HepG2 (cell line): ENCODE data around the gene CDK5RAP2. TPM values are rescaled to one million over a fixed set of nuclear protein-coding genes. Genes with fewer than 3 reads are reported as not detected.

Source experiments
- HNRNPH1 ChIP-seq: fragments of 200-400 bp; formaldehyde crosslinking; optimal IDR thresholded peaks from 2 replicates; pipeline ENCODE3; 2017; ENCODE audit warnings: mild to moderate bottlenecking, low read depth, low read length
- NR1H2 ChIP-seq: sonication (generic); formaldehyde crosslinking; IDR thresholded peaks from 2 replicates; pipeline ENCODE4 v1.8.1; 2022; ENCODE audit warnings: low read depth, missing genetic modification reagents, borderline replicate concordance
- PITX1 ChIP-seq: sonication (generic); formaldehyde crosslinking; IDR thresholded peaks from 2 replicates; pipeline ENCODE4 v1.5.1; 2020; ENCODE audit warnings: mild to moderate bottlenecking, missing genetic modification reagents
- RFXAP ChIP-seq: sonication (generic); formaldehyde crosslinking; IDR thresholded peaks from 2 replicates; pipeline ENCODE4 v1.4.0; 2020; ENCODE audit warnings: missing genetic modification reagents, borderline replicate concordance
- RXRB ChIP-seq: IDR thresholded peaks from 2 replicates; pipeline ENCODE4 v1.6.1; 2016; ENCODE audit warnings: borderline replicate concordance, missing genetic modification reagents, missing compliant biosample characterization
- SKI ChIP-seq: fragments of 450-650 bp; IDR thresholded peaks from one replicate; pipeline ENCODE4 v1.6.1; 2018; ENCODE audit warnings: mild to moderate bottlenecking; ENCODE audit not compliant: partially characterized antibody
- TBX2 ChIP-seq: sonication (generic); formaldehyde crosslinking; IDR thresholded peaks from 2 replicates; pipeline ENCODE4 v1.5.0; 2020; ENCODE audit warnings: missing genetic modification reagents, mild to moderate bottlenecking, borderline replicate concordance
- TEAD2 ChIP-seq: sonication (generic); formaldehyde crosslinking; IDR thresholded peaks from 2 replicates; pipeline ENCODE4 v1.9.0; 2021; ENCODE audit warnings: missing genetic modification reagents
- polyA plus RNA-seq, 8 experiments: library from polyadenylated mRNA; depleted of rRNA in 3 of 8; stranded (reverse) in 7 of 8; unstranded in 1 of 8; fragments of >200 nt; fragmentation: Illumina TruSeq in 4 of 8; extraction: Trizol in 4 of 8; gene quantifications; 2 replicates each; pipeline versions ENCODE4 v1.2.1 to v1.2.3, GENCODE V29; 2011 to 2016; ENCODE audit warnings: low read depth in 4 of 8, missing spikeins in 1 of 8, mixed read lengths in 1 of 8; ENCODE audit not compliant: insufficient read depth in 1 of 8
- total RNA-seq, 5 experiments: library from RNA; depleted of rRNA; stranded (reverse); fragments of >200 nt; fragmentation: Illumina TruSeq; extraction: Trizol; gene quantifications; 2 replicates each; pipeline ENCODE4 v1.2.3, GENCODE V29; 2016; ENCODE audit warnings: low read depth in 1 of 5
- TF ChIP-seq, protein P1 (sequence below): sonication (generic); formaldehyde crosslinking; IDR thresholded peaks from 2 replicates; pipeline ENCODE4 v1.4.0; 2020; ENCODE audit warnings: mild to moderate bottlenecking, missing genetic modification reagents
- TF ChIP-seq, protein P2 (sequence below): IDR thresholded peaks from 2 replicates; pipeline ENCODE4 v1.6.1; 2016; ENCODE audit warnings: low read depth, missing genetic modification reagents, missing compliant biosample characterization
- TF ChIP-seq, protein P3 (sequence below): sonication (generic); formaldehyde crosslinking; IDR thresholded peaks from 2 replicates; pipeline ENCODE4 v1.4.0; 2020; ENCODE audit warnings: missing genetic modification reagents
- TF ChIP-seq, protein P4 (sequence below): sonication (generic); formaldehyde crosslinking; IDR thresholded peaks from 2 replicates; pipeline ENCODE4 v1.4.0; 2020; ENCODE audit warnings: missing genetic modification reagents
- TF ChIP-seq, protein P5 (sequence below): sonication (generic); formaldehyde crosslinking; IDR thresholded peaks from 2 replicates; pipeline ENCODE4 v1.4.0; 2020; ENCODE audit warnings: missing genetic modification reagents

CDK5RAP2 gene
- total and polyA plus RNA-seq, 2 of the 13 experiments (the other 11 are each of a cell fraction or from before 2014, with no cell fraction given): 31.8 to 42.2 TPM

DNA sequence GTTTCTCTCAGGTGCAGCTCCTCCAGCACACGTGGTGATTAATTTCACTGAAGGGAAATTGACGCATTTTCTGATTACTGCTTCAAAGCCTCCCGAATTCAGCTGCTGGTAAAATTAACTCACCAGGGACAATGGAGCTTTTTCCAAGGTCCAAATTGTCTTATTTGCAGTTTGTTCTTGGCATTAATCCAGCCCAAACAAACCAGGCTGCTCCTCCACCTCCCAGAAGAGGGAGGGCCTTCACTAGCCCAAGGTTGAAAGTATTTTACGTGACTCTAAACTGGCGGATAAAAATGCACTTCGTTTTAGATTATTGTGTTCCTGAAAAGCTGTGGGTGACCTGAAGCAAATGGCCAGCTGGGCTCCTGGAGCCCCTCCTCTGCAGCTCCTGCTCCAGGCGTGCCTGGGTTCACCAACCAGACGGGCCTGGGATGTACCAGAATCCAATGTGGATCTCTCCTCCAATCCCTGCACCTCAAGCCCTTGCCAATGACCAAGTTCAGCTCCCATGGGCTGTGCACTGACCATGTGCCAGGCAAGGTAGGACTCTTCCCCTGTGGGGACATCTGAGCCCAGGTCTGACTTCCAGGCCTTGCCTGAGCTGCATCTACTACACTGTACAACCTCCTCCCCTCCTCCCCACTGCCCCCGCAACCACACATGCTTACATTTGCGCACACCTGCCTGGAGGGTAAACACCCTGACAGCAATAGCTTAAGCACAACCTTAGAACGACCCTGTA, 193.4 kb downstream of the CDK5RAP2 start (continued):
- TF ChIP-seq, protein P1, sequence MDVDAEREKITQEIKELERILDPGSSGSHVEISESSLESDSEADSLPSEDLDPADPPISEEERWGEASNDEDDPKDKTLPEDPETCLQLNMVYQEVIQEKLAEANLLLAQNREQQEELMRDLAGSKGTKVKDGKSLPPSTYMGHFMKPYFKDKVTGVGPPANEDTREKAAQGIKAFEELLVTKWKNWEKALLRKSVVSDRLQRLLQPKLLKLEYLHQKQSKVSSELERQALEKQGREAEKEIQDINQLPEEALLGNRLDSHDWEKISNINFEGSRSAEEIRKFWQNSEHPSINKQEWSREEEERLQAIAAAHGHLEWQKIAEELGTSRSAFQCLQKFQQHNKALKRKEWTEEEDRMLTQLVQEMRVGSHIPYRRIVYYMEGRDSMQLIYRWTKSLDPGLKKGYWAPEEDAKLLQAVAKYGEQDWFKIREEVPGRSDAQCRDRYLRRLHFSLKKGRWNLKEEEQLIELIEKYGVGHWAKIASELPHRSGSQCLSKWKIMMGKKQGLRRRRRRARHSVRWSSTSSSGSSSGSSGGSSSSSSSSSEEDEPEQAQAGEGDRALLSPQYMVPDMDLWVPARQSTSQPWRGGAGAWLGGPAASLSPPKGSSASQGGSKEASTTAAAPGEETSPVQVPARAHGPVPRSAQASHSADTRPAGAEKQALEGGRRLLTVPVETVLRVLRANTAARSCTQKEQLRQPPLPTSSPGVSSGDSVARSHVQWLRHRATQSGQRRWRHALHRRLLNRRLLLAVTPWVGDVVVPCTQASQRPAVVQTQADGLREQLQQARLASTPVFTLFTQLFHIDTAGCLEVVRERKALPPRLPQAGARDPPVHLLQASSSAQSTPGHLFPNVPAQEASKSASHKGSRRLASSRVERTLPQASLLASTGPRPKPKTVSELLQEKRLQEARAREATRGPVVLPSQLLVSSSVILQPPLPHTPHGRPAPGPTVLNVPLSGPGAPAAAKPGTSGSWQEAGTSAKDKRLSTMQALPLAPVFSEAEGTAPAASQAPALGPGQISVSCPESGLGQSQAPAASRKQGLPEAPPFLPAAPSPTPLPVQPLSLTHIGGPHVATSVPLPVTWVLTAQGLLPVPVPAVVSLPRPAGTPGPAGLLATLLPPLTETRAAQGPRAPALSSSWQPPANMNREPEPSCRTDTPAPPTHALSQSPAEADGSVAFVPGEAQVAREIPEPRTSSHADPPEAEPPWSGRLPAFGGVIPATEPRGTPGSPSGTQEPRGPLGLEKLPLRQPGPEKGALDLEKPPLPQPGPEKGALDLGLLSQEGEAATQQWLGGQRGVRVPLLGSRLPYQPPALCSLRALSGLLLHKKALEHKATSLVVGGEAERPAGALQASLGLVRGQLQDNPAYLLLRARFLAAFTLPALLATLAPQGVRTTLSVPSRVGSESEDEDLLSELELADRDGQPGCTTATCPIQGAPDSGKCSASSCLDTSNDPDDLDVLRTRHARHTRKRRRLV: no peak
- TF ChIP-seq, protein P2, sequence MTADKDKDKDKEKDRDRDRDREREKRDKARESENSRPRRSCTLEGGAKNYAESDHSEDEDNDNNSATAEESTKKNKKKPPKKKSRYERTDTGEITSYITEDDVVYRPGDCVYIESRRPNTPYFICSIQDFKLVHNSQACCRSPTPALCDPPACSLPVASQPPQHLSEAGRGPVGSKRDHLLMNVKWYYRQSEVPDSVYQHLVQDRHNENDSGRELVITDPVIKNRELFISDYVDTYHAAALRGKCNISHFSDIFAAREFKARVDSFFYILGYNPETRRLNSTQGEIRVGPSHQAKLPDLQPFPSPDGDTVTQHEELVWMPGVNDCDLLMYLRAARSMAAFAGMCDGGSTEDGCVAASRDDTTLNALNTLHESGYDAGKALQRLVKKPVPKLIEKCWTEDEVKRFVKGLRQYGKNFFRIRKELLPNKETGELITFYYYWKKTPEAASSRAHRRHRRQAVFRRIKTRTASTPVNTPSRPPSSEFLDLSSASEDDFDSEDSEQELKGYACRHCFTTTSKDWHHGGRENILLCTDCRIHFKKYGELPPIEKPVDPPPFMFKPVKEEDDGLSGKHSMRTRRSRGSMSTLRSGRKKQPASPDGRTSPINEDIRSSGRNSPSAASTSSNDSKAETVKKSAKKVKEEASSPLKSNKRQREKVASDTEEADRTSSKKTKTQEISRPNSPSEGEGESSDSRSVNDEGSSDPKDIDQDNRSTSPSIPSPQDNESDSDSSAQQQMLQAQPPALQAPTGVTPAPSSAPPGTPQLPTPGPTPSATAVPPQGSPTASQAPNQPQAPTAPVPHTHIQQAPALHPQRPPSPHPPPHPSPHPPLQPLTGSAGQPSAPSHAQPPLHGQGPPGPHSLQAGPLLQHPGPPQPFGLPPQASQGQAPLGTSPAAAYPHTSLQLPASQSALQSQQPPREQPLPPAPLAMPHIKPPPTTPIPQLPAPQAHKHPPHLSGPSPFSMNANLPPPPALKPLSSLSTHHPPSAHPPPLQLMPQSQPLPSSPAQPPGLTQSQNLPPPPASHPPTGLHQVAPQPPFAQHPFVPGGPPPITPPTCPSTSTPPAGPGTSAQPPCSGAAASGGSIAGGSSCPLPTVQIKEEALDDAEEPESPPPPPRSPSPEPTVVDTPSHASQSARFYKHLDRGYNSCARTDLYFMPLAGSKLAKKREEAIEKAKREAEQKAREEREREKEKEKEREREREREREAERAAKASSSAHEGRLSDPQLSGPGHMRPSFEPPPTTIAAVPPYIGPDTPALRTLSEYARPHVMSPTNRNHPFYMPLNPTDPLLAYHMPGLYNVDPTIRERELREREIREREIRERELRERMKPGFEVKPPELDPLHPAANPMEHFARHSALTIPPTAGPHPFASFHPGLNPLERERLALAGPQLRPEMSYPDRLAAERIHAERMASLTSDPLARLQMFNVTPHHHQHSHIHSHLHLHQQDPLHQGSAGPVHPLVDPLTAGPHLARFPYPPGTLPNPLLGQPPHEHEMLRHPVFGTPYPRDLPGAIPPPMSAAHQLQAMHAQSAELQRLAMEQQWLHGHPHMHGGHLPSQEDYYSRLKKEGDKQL (CRISPR knock-in tag): no peak
- TF ChIP-seq, protein P3, sequence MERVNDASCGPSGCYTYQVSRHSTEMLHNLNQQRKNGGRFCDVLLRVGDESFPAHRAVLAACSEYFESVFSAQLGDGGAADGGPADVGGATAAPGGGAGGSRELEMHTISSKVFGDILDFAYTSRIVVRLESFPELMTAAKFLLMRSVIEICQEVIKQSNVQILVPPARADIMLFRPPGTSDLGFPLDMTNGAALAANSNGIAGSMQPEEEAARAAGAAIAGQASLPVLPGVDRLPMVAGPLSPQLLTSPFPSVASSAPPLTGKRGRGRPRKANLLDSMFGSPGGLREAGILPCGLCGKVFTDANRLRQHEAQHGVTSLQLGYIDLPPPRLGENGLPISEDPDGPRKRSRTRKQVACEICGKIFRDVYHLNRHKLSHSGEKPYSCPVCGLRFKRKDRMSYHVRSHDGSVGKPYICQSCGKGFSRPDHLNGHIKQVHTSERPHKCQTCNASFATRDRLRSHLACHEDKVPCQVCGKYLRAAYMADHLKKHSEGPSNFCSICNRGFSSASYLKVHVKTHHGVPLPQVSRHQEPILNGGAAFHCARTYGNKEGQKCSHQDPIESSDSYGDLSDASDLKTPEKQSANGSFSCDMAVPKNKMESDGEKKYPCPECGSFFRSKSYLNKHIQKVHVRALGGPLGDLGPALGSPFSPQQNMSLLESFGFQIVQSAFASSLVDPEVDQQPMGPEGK (CRISPR knock-in tag): peak; percentile 49; the same call in 1 of the 2 replicates
- TF ChIP-seq TEAD2: no peak
- TF ChIP-seq, protein P4, sequence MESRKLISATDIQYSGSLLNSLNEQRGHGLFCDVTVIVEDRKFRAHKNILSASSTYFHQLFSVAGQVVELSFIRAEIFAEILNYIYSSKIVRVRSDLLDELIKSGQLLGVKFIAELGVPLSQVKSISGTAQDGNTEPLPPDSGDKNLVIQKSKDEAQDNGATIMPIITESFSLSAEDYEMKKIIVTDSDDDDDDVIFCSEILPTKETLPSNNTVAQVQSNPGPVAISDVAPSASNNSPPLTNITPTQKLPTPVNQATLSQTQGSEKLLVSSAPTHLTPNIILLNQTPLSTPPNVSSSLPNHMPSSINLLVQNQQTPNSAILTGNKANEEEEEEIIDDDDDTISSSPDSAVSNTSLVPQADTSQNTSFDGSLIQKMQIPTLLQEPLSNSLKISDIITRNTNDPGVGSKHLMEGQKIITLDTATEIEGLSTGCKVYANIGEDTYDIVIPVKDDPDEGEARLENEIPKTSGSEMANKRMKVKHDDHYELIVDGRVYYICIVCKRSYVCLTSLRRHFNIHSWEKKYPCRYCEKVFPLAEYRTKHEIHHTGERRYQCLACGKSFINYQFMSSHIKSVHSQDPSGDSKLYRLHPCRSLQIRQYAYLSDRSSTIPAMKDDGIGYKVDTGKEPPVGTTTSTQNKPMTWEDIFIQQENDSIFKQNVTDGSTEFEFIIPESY (CRISPR knock-in tag): no peak
- peak; percentile 8 for TF ChIP-seq SKI
- TF ChIP-seq NR1H2: no peak
- peak; percentile 54; the same call in 1 of the 2 replicates for TF ChIP-seq RFXAP (CRISPR knock-in tag)
- no peak; the same call in 1 of the 2 replicates for TF ChIP-seq RXRB (CRISPR knock-in tag)
- TF ChIP-seq HNRNPH1: no peak
- 0 out of 2 replicates have a peak, but pooled peaks have one; percentile 41 for TF ChIP-seq PITX1
- peak; percentile 88 for TF ChIP-seq TBX2
- TF ChIP-seq, protein P5, sequence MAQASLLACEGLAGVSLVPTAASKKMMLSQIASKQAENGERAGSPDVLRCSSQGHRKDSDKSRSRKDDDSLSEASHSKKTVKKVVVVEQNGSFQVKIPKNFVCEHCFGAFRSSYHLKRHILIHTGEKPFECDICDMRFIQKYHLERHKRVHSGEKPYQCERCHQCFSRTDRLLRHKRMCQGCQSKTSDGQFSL: no peak
